ENCODE data around the gene CIC. TPM values are rescaled to one million over a fixed set of nuclear protein-coding genes. Genes with fewer than 3 reads are reported as not detected.
A peak's percentile ranks its signal among the peaks of the same experiment; 100 is the strongest.

Gene CIC
- total and polyA plus RNA-seq, 9 of the 15 experiments (the other 6 are each of a cell fraction or from before 2014, with no cell fraction given), result 0.07 to 44.7 (median 8.6) TPM

GRCh38 chr19:42283188-42284065, 14.4 kb downstream of the CIC start (continued):
- TF ChIP-seq, protein P1, sequence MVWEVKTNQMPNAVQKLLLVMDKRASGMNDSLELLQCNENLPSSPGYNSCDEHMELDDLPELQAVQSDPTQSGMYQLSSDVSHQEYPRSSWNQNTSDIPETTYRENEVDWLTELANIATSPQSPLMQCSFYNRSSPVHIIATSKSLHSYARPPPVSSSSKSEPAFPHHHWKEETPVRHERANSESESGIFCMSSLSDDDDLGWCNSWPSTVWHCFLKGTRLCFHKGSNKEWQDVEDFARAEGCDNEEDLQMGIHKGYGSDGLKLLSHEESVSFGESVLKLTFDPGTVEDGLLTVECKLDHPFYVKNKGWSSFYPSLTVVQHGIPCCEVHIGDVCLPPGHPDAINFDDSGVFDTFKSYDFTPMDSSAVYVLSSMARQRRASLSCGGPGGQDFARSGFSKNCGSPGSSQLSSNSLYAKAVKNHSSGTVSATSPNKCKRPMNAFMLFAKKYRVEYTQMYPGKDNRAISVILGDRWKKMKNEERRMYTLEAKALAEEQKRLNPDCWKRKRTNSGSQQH (CRISPR knock-in tag; IDR thresholded peaks at IDR 0.05), result 0 out of 2 replicates have a peak, but pooled peaks have one; percentile 4
- TF ChIP-seq BCLAF1 (IDR thresholded peaks at IDR 0.05; ENCODE audit: borderline replicate concordance in 1 of 2, control insufficient read depth in 1 of 2, low read depth in 2 of 2, low read length in 1 of 2) (0 out of 4 replicates have a peak, but pooled peaks of 1 of the 2 experiments have one; percentile 57), PCBP1 (IDR thresholded peaks at IDR 0.05; ENCODE audit: low read depth, low read length, poor library complexity, severe bottlenecking) (no peak), ERF (CRISPR knock-in tag; IDR thresholded peaks at IDR 0.05) (no peak), HDGF (IDR thresholded peaks at IDR 0.05) (peak; percentile 99), MTF1 (CRISPR knock-in tag; IDR thresholded peaks at IDR 0.05; ENCODE audit: borderline replicate concordance) (no peak), NCOA1 (IDR thresholded peaks at IDR 0.05; ENCODE audit: low read depth) (no peak), ZNF232 (CRISPR knock-in tag; IDR thresholded peaks at IDR 0.05) (no peak), HDAC1 (IDR thresholded peaks at IDR 0.05) (peak in 1 of 2 experiments; percentile 91; a peak in 2 of 4 replicates), EGR1 (conservative IDR thresholded peaks at IDR 0.05) (peak; percentile 82), NRF1 (conservative IDR thresholded peaks at IDR 0.05 in 1 of 2, IDR thresholded peaks at IDR 0.05 in 1 of 2) (0 out of 4 replicates have a peak, but pooled peaks have one; percentile 9 to 13), DPF2 (IDR thresholded peaks at IDR 0.05) (peak; percentile 79), ZNF583 (CRISPR knock-in tag; IDR thresholded peaks at IDR 0.05) (0 out of 2 replicates have a peak, but pooled peaks have one; percentile 37), ZBTB17 (CRISPR knock-in tag; IDR thresholded peaks at IDR 0.05) (0 out of 2 replicates have a peak, but pooled peaks have one; percentile 47), NR2C2 (CRISPR knock-in tag; IDR thresholded peaks at IDR 0.05) (no peak), NR2C2 (tag; IDR thresholded peaks at IDR 0.05) (peak; percentile 81), CLOCK (CRISPR knock-in tag; IDR thresholded peaks at IDR 0.05; ENCODE audit: borderline replicate concordance) (no peak), NFYB (IDR thresholded peaks at IDR 0.05; ENCODE audit: extremely low read depth, insufficient read length) (peak; percentile 19)
- TF ChIP-seq, protein P2, sequence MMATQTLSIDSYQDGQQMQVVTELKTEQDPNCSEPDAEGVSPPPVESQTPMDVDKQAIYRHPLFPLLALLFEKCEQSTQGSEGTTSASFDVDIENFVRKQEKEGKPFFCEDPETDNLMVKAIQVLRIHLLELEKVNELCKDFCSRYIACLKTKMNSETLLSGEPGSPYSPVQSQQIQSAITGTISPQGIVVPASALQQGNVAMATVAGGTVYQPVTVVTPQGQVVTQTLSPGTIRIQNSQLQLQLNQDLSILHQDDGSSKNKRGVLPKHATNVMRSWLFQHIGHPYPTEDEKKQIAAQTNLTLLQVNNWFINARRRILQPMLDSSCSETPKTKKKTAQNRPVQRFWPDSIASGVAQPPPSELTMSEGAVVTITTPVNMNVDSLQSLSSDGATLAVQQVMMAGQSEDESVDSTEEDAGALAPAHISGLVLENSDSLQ (IDR thresholded peaks at IDR 0.05), result peak; percentile 85
